Esophagus muscularis mucosa (tissue), 3 donors: ENCODE measurements around the gene PPP6R2.

Source experiments
- POLR2A ChIP-seq: fragments of 450-650 bp; IDR thresholded peaks from one replicate; pipeline ENCODE4 v1.6.1; 2017; ENCODE audit warnings: antibody characterized with exemption, moderate library complexity, mild to moderate bottlenecking, low read depth
- POLR2AphosphoS5 ChIP-seq, 2 donors: sonication (generic); formaldehyde crosslinking; IDR thresholded peaks; one replicate each; pipeline ENCODE4 v1.6.1; 2017; ENCODE audit warnings: antibody characterized with exemption in 2 of 2
- TF ChIP-seq, protein P1 (sequence below), 3 experiments: fragments of 200-600 bp in 2 of 3; fragments of 450-650 bp in 1 of 3; sonication (generic) in 2 of 3; IDR thresholded peaks; one replicate each; pipeline ENCODE4 v1.5.1; 2017 to 2019; ENCODE audit warnings: antibody characterized with exemption in 3 of 3, mild to moderate bottlenecking in 2 of 3, moderate library complexity in 1 of 3

GRCh38 chr22:50456466-50457234, 113.5 kb downstream of the PPP6R2 start:
- TF ChIP-seq, protein P1, sequence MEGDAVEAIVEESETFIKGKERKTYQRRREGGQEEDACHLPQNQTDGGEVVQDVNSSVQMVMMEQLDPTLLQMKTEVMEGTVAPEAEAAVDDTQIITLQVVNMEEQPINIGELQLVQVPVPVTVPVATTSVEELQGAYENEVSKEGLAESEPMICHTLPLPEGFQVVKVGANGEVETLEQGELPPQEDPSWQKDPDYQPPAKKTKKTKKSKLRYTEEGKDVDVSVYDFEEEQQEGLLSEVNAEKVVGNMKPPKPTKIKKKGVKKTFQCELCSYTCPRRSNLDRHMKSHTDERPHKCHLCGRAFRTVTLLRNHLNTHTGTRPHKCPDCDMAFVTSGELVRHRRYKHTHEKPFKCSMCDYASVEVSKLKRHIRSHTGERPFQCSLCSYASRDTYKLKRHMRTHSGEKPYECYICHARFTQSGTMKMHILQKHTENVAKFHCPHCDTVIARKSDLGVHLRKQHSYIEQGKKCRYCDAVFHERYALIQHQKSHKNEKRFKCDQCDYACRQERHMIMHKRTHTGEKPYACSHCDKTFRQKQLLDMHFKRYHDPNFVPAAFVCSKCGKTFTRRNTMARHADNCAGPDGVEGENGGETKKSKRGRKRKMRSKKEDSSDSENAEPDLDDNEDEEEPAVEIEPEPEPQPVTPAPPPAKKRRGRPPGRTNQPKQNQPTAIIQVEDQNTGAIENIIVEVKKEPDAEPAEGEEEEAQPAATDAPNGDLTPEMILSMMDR (IDR thresholded peaks at IDR 0.05), result no peak
- TF ChIP-seq POLR2A (no peak), POLR2AphosphoS5 (IDR thresholded peaks at IDR 0.05) (no peak)
